A673 (cell line): ENCODE measurements around the gene SELENOF. TPM values are rescaled to one million over a fixed set of nuclear protein-coding genes. Genes with fewer than 3 reads are reported as not detected.

Experiments used
- BruUV-seq: library from RNA; stranded (reverse); fragments of 400-500 nt; replicated peaks from 2 replicates; lab custom pipeline; 2021; lab: Mats Ljungman, UMichigan
- CTCF ChIA-PET: fragments of 300-600 bp; sonication (Branson Sonifier 250); formaldehyde crosslinking; loops from one replicate; lab custom pipeline; 2022; ENCODE audit warnings: antibody characterized with exemption; lab: Charles Lee
- POLR2A ChIA-PET: fragments of 300-600 bp; sonication (Branson Sonifier 250); formaldehyde crosslinking; loops from one replicate; lab custom pipeline; 2022; ENCODE audit warnings: antibody characterized with exemption; ENCODE audit not compliant: low non-redundant PET; lab: Charles Lee
- DNase-seq: peaks from one replicate; pipeline ENCODE4 v3.0.0-alpha.2; 2015; ENCODE audit warnings: low spot score
- H3K27ac ChIP-seq: fragments of 200-600 bp; sonication (generic); 2 replicates; pipeline ENCODE4 v1.5.1; 2016; ENCODE audit warnings: mixed run types, low read depth, mild to moderate bottlenecking, mixed read lengths, antibody characterized with exemption, low read length; ENCODE audit not compliant: poor library complexity, severe bottlenecking
- H3K27me3 ChIP-seq: fragments of 200-600 bp; sonication (generic); replicated peaks from 2 replicates; pipeline ENCODE4 v1.6.1; 2017; ENCODE audit warnings: mixed run types, low read depth, mild to moderate bottlenecking, mixed read lengths, antibody characterized with exemption, low read length; ENCODE audit not compliant: insufficient read depth, poor library complexity
- H3K36me3 ChIP-seq: fragments of 200-600 bp; sonication (generic); 2 replicates; pipeline ENCODE4 v1.6.1; 2016; ENCODE audit warnings: mixed run types, mild to moderate bottlenecking, mixed read lengths, antibody characterized with exemption, low read length; ENCODE audit not compliant: insufficient read depth, poor library complexity, severe bottlenecking
- H3K4me1 ChIP-seq: fragments of 200-600 bp; sonication (generic); 2 replicates; pipeline ENCODE4 v1.6.1; 2017; ENCODE audit warnings: mixed run types, mild to moderate bottlenecking, mixed read lengths, antibody characterized with exemption, low read length; ENCODE audit not compliant: insufficient read depth, poor library complexity, severe bottlenecking
- H3K4me3 ChIP-seq: fragments of 200-600 bp; sonication (generic); 2 replicates; pipeline ENCODE4 v1.5.1; 2016; ENCODE audit warnings: low read depth, mixed run types, mild to moderate bottlenecking, mixed read lengths, low read length; ENCODE audit not compliant: poor library complexity, severe bottlenecking
- H3K9me3 ChIP-seq: fragments of 200-600 bp; sonication (generic); 2 replicates; pipeline ENCODE4 v1.6.1; 2016; ENCODE audit warnings: mixed run types, low read depth, mild to moderate bottlenecking, mixed read lengths, antibody characterized with exemption, low read length; ENCODE audit not compliant: poor library complexity, severe bottlenecking
- EZH2 ChIP-seq: fragments of 200-600 bp; sonication (generic); IDR thresholded peaks from 2 replicates; pipeline ENCODE4 v1.6.1; 2017; ENCODE audit warnings: borderline replicate concordance, low read depth, mild to moderate bottlenecking, mixed read lengths, antibody characterized with exemption, low read length; ENCODE audit not compliant: poor library complexity, severe bottlenecking
- intact Hi-C: fragments of 100-400 bp; cut with micrococcal nuclease; formaldehyde crosslinking; loops from one replicate; pipeline ENCODE4 v1.10.0; 2022; ENCODE audit not compliant: unreplicated experiment
- total RNA-seq: library from RNA; stranded (reverse); gene quantifications from 2 replicates; pipeline ENCODE4 v1.2.3, GENCODE V29; 2021
- TF ChIP-seq, protein P1 (sequence below): fragments of 300-800, 200-600 bp; sonication (generic); conservative IDR thresholded peaks from 2 replicates; pipeline ENCODE4 v1.5.1; 2017; ENCODE audit warnings: low read depth, mild to moderate bottlenecking, antibody characterized with exemption, low read length, moderate library complexity, mixed read lengths

The SELENOF gene
- total RNA-seq, 1 experiment from 2014 or later, result 214 TPM

DNA sequence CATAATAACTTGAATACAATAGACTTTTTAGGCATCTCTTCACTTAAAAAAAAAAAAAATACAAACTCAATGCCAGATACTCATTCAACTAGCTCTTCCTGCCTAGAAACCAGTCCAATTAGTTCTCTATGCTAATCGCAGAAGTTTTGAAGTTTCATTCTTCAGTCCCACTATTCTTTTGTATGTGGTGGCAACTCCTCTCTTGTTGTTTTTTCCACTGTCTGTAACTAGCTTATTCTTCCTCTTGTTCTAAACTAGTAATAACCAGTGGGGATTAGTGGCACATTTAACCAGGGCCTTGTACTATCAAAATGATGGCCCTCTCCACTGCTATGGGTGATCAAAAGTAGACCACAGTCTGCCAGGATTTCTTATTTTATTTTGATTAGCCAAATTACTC lies 52.5 kb downstream of the SELENOF start:
- no peaks in the 10 kb centered on the region for H3K9me3 ChIP-seq
- TF ChIP-seq EZH2, result no peak
- TF ChIP-seq, protein P1, sequence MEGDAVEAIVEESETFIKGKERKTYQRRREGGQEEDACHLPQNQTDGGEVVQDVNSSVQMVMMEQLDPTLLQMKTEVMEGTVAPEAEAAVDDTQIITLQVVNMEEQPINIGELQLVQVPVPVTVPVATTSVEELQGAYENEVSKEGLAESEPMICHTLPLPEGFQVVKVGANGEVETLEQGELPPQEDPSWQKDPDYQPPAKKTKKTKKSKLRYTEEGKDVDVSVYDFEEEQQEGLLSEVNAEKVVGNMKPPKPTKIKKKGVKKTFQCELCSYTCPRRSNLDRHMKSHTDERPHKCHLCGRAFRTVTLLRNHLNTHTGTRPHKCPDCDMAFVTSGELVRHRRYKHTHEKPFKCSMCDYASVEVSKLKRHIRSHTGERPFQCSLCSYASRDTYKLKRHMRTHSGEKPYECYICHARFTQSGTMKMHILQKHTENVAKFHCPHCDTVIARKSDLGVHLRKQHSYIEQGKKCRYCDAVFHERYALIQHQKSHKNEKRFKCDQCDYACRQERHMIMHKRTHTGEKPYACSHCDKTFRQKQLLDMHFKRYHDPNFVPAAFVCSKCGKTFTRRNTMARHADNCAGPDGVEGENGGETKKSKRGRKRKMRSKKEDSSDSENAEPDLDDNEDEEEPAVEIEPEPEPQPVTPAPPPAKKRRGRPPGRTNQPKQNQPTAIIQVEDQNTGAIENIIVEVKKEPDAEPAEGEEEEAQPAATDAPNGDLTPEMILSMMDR, result no peak
- H3K4me1 ChIP-seq, result no peaks in the 10 kb centered on the region
- BruUV-seq, result no TSS peak
- intact Hi-C loops, result no loop called here
- no peak overlapping the region for H3K27ac ChIP-seq
- H3K27me3 ChIP-seq, result no peaks in the 10 kb centered on the region
- no peak for DNase-seq
- ChIA-PET POLR2A (no interaction called here), CTCF (no interaction called here)
- H3K36me3 ChIP-seq, result no peaks in the 10 kb centered on the region
- no peak overlapping the region for H3K4me3 ChIP-seq

DNA sequence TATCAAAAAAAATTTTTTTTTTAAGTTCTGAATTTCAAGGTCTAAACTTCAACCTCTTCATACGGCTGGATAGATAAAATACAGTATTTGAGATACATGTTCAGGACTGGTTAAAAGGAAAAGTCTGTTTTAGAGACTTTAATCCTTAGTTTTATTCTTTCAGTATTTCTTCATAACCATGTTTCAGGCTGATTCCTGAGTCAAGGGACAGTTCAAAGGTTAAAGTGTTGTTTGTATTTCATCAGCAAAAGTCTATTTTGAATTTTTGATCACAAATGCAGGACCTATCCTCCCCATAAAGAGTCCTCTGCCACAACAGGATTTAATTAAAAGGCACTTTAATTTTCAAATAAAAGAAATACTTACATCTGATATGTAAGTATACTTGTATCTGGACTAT lies 53.5 kb downstream of the SELENOF start:
- CTCF ChIA-PET, result no interaction called here

DNA sequence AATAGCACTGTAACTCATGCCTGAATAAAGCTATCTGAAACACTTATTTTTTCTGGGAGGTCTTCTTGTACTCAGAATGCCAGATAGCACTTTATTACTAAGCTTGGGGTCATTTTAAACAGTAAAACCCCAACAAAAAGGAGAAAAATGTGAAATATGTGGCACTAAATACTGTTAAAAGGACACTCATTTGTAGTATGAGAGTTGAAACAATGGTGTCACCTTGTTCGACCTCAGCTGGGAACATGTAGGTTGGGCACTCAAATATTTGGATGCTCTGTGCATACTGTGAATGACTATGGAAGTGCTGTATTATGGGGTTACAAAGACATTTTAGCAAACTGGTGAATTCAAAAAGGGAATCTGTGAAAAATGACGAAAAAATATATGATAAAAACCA lies 53.9 kb downstream of the SELENOF start:
- ChIA-PET CTCF (no interaction called here), POLR2A (no interaction called here)
- TF ChIP-seq EZH2, result no peak
- TF ChIP-seq, protein P1, result no peak
- no peaks in the 10 kb centered on the region for H3K36me3 ChIP-seq
- no peaks in the 10 kb centered on the region for H3K9me3 ChIP-seq
- intact Hi-C loops, result no loop called here
- no peaks in the 10 kb centered on the region for H3K27me3 ChIP-seq
- no peak overlapping the region for H3K27ac ChIP-seq
- H3K4me3 ChIP-seq, result no peak overlapping the region
- DNase-seq, result no peak
- H3K4me1 ChIP-seq, result no peaks in the 10 kb centered on the region
- no TSS peak for BruUV-seq

More for the DNA sequence above, 53.5 kb downstream of the SELENOF start:
- Histone ChIP-seq H3K4me3 (no peak overlapping the region), H3K4me1 (no peaks in the 10 kb centered on the region), H3K27ac (no peak overlapping the region), H3K36me3 (no peaks in the 10 kb centered on the region), H3K9me3 (no peaks in the 10 kb centered on the region), H3K27me3 (no peaks in the 10 kb centered on the region)
- POLR2A ChIA-PET, result no interaction called here
- no peak for DNase-seq
- TF ChIP-seq, protein P1, result no peak
- no peak for TF ChIP-seq EZH2
- intact Hi-C loops, result no loop called here
- BruUV-seq, result no TSS peak
